Prostate gland (tissue), 2 donors: ENCODE data around the gene FOXP1.

ENCODE experiments used
- POLR2A ChIP-seq: fragments of 450-650 bp; IDR thresholded peaks from one replicate; pipeline ENCODE4 v1.6.1; 2016; ENCODE audit warnings: antibody characterized with exemption, mild to moderate bottlenecking
- TF ChIP-seq, protein P1 (sequence below), 4 experiments: fragments of 200-600 bp in 2 of 4; fragments of 450-650 bp in 2 of 4; sonication (generic) in 2 of 4; IDR thresholded peaks; 1 replicate in 3 of 4; 2 replicates in 1 of 4; pipeline ENCODE4 v1.5.1; 2016 to 2019; ENCODE audit warnings: antibody characterized with exemption in 4 of 4, mild to moderate bottlenecking in 2 of 4, moderate library complexity in 2 of 4

DNA sequence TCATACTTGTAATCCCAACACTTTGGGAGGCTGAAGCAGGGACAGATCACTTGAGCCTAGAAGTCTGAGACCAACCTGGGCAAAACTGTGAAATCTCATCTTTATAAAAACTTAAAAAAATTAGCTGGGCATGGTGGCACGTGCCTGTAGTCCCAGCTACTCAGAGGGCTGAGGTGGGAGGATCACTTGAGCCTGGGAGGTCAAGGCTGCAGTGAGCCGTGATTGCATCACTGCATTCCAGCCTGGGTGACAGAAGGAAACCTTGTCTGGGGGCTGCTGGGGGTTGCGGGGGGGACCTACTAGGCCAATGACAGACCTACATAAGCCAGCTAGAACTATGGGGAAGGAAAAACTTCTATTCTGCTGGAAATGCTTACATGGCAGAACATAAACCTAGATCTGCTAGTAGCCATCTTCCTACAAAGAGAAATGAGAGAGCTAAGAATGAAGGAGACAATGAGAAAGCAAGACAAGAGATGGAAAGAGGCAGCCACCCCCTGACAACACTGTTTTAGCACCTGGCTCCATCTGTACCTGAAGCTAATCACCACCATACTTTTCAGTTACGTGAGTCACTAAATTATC, 23.9 kb downstream of the FOXP1 start:
- TF ChIP-seq, protein P1, sequence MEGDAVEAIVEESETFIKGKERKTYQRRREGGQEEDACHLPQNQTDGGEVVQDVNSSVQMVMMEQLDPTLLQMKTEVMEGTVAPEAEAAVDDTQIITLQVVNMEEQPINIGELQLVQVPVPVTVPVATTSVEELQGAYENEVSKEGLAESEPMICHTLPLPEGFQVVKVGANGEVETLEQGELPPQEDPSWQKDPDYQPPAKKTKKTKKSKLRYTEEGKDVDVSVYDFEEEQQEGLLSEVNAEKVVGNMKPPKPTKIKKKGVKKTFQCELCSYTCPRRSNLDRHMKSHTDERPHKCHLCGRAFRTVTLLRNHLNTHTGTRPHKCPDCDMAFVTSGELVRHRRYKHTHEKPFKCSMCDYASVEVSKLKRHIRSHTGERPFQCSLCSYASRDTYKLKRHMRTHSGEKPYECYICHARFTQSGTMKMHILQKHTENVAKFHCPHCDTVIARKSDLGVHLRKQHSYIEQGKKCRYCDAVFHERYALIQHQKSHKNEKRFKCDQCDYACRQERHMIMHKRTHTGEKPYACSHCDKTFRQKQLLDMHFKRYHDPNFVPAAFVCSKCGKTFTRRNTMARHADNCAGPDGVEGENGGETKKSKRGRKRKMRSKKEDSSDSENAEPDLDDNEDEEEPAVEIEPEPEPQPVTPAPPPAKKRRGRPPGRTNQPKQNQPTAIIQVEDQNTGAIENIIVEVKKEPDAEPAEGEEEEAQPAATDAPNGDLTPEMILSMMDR (IDR thresholded peaks at IDR 0.05), result no peak
- TF ChIP-seq POLR2A, result no peak
